Measurements from ENCODE around the gene MED8.

DNA sequence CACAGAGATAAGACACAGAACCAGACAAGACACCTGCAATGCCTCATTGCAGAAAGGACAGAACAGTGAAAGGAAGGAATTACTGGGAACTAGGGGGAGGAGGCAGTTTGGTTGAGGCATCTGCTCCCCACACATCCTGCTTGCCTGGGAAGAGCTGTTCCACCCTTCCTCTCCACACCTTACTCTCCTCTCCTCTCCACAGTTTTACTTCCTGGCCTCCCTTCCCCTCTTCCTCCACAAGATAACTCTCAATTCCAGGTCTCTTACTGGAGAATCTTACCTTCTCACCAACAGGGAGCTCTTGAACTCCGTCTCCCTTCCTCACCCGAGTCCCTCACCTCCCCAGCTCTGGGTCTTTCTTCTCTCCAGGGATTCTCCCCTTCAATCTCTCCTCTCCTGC lies 23.9 kb downstream of the MED8 start:
- TF ChIP-seq, protein P1, sequence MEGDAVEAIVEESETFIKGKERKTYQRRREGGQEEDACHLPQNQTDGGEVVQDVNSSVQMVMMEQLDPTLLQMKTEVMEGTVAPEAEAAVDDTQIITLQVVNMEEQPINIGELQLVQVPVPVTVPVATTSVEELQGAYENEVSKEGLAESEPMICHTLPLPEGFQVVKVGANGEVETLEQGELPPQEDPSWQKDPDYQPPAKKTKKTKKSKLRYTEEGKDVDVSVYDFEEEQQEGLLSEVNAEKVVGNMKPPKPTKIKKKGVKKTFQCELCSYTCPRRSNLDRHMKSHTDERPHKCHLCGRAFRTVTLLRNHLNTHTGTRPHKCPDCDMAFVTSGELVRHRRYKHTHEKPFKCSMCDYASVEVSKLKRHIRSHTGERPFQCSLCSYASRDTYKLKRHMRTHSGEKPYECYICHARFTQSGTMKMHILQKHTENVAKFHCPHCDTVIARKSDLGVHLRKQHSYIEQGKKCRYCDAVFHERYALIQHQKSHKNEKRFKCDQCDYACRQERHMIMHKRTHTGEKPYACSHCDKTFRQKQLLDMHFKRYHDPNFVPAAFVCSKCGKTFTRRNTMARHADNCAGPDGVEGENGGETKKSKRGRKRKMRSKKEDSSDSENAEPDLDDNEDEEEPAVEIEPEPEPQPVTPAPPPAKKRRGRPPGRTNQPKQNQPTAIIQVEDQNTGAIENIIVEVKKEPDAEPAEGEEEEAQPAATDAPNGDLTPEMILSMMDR (IDR thresholded peaks at IDR 0.05 in 4 of 5, conservative IDR thresholded peaks at IDR 0.05 in 1 of 5): no peak
- TF ChIP-seq POLR2A (IDR thresholded peaks at IDR 0.05): no peak
